HG03460 (cell line): ENCODE results near the gene LAMTOR1.

Source experiments
- ATAC-seq: cut with Tn5 transposase; IDR thresholded peaks from one replicate; pipeline ENCODE4 v1.9.1; 2021; ENCODE audit not compliant: unreplicated experiment

The LAMTOR1 gene

DNA sequence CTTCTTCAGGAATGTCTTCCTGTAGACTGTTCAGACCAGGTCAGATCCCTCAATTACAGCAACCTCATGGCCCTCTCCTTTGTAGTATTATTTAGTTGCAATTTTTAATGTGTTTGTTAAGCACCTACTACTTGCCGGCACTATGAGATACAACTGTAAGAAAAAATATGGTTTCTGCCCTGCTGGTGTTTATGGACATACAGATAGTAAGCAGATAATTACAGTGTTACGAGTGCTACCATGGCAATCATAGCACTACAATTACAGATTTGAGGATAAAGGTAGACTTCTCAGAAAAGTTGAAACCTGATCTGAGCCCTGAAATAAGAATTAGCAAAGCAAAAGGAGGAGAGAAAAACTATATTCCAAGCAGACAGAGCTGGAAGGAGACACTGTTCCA lies 19.7 kb downstream of the LAMTOR1 start:
- ATAC-seq, result no peak

DNA sequence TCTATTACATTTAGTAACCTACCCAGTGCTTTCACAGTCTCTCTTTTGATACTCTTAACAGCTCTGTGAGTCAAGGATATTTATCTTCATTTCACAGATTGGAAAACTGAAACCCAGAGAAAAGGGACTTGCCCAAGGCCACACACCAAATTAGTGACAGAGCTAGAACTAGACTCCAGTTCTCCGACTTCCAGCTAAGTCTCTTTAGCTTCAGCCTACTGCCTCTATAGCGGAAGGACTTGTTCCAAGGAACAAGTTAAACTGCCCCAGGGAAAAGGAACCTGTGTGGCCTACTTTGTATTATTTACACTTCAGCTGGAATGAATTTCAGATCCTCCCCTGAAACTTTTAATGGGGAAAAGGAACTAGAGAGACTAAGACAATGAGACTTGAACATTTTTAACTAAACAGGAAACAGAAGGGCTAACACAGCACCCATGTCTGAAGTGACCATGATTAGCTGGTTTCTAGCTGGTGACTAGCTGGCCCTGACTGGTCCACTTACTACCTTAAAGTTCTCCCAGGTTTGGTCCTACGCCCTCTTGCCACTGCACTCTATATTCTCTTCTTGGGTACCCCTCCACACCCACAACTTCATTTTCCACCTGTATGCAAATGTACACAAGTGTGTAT lies 21.2 kb downstream of the LAMTOR1 start:
- no peak for ATAC-seq

DNA sequence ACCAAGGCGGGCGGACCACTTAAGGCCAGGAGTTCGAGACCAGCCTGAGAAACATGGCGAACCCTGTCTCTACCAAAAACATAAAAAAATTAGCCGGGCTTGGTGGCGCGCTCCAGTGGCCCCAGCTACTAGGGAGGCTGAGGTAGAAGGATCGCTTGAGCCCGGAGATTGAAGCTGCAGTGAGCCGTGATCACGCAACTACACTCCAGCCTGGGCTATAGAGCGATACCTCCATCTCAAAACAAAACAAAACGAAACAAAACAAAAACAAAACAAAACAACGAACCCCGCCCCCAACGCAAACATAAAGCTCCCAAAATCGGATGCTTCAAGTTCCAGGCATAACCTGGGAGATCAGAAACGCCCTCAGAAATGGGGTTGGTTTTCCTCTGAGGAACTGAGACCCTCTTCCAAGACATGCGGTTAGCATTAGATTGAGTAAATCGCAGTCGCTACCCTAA lies 21.9 kb downstream of the LAMTOR1 start:
- ATAC-seq, result no peak

DNA sequence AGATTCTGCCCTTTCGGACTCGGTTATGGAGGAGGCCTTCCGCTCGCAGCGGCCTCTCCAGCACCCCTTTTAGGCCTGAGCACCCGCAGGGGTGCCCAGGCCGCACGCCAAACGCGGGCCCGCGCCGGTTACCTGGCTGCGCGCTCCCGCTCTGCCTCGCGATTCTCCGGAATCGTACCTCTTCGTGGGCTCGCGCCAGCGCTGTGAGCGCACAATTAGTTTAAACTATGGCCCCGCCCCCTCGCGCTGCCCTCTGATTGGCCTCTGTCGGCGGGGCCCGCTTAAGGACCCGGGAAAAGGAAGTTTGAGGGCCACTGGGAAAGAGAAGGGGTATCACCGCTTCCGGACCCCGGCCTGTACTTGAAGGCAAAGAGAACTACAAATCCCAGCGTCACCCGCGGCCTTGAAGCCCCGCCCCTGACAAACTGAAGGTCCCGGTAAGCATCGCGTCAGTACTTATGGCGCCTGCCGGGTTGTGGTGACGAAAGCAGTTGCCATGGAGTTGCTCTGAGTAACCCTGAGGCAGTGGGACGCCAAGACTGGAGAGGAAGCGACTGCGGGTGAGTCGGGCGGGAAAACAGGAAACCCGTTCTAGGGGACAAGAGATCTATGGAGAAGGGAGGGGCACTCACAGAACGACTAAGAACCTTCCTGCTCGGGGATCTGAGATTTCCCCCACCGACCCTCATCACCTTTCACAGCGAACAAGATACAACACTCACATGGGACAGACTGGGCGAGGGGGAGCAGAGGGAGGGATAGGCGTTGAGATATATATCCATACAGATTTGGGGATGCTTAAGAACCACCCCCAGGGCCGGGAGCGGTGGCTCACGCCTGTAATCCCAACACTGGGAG lies 22.5 kb downstream of the LAMTOR1 start, which contains the start of the genes LRRC51 and NUMA1:
Gene LRRC51 (plus strand): TSS at position 525 of the 858 bp plus-strand sequence. CDS start 8,234 bp downstream, outside the sequence.
Gene NUMA1 (minus strand): TSS at position 217 of the 858 bp plus-strand sequence. CDS start 44,599 bp downstream, outside the sequence.
- peak; percentile 91 for ATAC-seq

DNA sequence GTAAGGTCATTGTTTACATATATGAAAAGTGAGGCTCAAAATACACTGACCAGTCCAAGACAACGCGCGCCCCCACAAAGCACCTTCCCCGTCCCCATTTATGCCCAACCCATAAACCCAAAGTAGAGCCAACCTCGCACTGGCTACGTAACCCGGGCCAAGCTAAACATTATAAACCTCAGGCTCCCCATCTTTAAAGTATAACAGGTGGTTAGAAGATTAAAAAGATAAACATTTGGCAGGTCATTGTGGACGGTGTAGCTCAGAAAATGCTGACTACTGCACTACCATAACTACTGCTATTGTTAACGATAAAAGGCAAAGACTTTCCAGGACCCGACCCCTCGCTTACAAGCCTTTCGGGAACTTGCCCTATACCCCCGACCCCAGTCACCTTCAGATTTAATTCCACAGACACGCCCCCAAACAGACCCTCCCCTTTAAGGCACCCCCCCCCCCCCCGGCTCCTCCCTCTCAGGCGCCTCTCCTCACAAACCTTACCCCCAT lies 23.2 kb downstream of the LAMTOR1 start:
- no peak for ATAC-seq

DNA sequence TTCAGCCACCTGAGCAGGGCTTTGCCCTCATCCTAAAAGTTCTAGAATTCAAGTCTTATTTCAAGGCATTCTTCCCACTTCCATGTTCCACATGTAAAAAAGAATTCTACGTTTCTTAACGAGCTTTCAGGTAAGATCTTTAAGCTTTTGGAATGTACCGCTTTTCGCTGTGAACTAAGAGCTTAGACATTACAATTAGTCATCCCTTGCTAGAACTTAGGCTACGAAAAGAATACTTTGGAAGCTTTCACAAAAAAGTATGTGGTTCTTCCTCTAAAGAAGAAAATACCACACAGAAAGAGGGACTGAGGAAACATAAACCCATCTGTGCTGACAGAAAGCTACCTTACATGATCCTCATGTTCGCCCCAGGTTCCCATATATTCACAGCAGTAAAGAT lies 24.6 kb downstream of the LAMTOR1 start:
- no peak for ATAC-seq

DNA sequence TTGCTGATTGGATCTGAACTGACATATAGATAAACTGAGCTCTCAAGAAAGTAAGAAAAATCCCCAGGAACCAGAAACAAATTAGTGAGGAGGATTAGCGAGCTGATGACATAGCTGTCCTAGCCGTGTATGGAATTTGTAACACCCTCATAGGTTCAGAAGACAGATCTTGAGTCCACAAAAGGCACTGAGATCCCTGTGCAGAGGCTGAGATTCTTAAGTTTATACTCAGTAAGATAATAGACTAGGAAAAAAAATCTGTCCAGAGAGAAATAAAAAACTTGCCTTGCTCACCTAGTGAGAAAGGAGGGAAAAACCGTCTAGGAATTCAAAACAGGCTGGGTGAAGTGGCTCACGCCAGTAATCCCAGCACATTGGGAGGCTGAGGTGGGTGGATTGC lies 27.3 kb downstream of the LAMTOR1 start:
- no peak for ATAC-seq

DNA sequence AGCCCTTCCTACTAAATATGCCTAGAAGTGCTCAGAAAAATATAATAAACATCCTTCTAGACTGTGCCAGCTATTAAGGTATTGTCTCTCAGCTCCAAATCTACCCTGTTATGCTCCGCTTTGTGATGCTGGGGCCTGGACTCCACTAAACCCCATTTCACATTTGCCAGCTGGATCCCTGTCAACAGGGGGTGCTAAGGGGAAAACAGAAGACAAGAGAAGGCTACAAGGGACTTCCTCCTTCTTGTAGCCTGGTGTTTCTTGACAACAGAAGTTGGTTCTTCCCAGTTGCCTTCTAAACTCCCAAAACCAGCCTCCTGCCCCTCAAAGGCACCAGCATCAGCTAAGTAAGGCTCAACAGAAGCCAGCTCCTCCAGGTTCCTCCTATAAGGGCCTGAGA lies 28.0 kb downstream of the LAMTOR1 start:
- no peak for ATAC-seq

DNA sequence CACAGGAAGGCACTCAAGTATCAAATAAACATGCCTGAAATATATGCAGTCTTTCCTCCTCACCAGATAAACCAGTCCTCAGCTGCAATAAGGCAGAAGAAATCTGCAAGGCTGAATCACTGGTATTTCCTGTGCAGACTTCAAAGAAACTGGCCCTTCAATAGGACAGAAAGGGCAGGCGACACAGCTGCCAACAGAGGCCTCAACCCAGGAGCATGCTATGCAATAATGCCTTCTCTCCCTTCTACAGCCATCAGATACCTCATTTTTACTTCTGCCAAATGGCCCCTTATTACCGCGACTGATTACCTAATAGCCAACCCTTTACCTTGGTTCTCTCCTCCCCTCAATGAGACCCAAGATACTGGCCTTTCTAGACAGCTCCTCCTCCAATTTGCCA lies 30.7 kb downstream of the LAMTOR1 start:
- ATAC-seq, result no peak

DNA sequence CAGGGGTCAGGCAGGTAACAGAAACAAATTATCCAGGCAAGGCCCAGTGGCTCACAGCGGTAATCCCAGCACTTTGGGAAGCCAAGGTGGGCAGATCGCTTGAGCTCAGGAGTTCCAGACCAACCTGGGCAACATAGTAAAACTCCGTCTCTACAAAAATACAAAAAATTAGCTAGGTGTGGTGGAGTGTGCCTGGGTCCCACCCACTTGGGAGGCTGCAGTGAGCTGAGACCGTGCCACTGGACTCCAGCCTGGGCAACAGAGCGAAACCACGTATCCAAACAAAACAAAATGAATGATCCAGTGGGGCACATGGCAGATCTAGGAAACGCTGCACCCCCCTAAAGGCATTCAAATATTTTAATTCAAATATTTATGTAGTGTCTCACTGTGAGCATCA lies 32.6 kb downstream of the LAMTOR1 start:
- ATAC-seq, result no peak

DNA sequence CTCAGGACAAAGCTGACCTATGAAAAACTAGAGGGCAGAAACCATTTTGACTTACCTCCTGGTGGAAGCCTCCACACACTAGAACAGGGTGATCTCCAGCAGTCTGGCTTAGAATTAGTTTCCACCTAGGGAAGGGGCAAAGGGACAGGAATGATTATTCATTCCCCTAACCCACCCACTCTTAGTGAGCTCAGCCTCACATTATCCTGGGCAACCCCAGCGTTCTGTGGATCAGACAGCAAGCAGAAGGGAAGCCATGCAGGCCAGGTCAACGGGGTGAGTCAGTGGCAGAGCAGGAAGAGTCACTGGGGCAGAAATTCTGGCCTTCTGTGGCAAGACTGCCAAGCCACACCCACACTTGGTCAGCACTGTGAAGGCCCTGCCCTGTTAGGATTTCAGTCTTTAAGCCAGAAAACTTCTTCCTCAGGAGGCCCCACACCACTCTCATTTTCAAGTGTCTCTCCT lies 33.3 kb downstream of the LAMTOR1 start:
- ATAC-seq, result peak; percentile 78

DNA sequence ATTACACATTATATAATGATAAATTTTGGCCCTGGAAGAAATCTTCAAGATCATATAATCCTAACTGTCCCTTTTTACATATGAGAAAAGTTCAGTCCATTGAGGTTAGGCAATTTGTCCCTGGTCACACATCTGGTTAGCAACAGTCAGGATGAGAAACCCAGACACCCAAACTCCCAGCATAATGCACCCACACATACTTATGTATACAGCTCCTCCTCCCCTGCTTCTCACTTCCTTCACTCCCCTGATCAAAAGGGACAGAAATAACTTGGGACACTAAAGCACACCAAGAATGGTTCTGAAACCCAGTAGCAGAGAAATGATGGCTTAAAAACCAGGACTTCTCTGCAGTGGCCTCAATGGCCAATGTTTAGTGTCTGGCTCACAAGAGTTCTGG lies 33.9 kb downstream of the LAMTOR1 start:
- ATAC-seq, result no peak

DNA sequence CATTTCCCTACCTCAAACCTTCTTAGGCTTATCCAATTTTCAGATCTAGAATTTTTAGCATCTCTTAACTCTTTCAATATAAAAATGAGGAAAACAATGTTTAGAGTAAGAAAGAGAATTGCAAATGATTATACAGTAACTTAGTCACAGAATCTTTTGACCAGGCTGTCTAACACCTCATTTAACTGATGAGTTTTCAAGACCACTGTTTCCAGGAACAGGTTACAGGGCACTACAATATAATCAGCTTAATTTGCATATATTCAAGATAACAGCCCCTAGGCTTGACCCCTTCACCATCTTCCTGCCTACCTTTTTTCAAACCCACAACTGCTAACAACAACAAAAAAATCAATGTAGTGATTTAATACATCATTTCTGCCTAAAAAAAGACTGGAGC lies 35.4 kb downstream of the LAMTOR1 start:
- ATAC-seq, result no peak

DNA sequence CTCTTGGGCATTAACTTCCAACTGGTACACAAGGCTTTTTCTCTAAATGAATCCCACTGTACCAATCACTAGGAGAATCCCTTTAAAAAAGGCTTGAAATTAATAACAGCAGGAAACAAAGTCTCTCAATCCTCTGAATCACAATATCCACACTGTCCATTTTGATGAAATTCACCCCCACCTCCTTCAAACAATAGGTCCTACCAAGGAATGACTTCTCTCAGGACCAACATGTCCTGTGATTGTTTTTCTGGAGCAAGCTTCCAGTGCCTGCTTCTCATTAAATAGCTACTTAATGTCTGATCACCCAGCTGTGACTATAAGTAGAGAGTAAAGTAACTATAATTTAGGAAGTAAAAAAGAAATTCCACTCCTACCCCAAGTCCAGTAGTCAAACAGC lies 35.8 kb downstream of the LAMTOR1 start:
- ATAC-seq, result no peak

DNA sequence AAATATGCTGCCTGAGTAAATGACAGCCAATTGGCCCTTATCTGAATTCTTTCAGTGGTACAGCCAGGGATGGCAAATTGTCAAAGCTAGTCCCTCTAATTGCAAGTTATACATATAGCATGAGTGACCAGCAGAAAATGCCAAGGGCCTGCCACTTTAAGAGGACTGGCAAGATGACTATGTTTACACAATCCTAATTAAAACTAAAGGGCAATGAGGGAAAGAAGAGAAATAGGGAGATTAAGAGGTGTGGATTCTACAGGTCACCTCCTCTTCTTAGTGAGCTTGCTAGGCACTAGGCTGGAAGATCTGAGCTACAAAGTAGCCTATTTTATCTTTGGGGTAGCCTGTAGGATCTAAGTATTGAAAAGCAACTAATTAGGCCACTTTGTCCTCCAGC lies 36.2 kb downstream of the LAMTOR1 start:
- no peak for ATAC-seq

DNA sequence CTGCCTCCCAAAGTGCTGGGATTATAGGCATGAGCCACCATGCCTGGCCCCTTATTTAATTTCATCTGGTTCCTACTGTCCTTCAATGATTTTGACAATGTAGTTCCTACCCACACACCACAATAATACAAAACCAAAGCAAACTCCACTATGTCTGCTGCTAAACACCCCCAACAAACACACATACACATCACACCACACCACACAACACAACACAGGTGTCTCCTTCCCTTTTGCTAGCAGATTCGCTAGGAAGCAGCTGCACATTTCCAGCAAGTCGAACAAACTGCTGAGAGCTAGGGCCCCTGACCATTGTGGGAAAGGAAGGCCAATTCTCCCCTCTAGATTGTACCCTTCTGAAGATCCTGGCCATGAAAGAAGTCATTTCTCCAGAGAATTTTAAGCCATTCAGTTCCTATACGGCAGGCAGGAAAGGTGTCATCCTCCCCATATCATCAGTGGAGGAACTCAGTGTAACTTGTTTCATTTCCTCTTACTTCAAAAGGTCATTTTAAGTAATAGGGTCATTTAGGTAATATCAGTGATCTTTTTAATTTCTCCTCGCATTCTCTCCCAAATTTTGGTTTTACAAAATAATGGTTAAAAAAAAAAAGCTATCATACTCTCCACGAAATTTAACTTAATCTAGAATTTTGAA lies 41.2 kb downstream of the LAMTOR1 start:
- ATAC-seq, result no peak

DNA sequence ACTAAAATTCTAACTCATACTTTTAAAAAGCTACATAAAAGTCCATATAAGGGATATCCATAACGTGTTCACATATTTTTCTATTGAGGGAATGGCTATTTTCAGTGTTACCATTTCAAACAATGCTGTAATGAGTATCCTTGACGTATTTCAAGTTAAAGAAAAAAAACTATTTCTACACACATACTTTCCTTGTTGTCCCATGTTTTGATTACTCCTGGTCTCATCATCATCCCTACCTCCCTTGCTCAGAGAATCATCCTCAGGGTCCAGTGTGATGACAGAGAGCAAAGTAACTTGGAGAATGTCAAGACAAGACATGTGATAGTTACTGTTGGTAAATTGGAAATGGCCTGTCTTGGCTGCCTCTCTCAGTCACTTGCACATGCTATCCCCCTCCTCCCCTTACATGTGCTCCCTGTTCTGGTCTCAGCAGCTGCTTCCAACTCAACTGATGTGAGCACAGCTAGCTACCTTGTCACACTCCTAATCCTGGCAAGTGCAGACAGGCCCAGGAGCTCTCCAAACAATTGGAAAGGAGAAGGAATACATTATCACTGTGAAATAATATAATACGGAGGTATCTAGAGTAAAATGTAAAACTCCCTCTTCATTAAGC lies 44.6 kb downstream of the LAMTOR1 start:
- no peak for ATAC-seq

DNA sequence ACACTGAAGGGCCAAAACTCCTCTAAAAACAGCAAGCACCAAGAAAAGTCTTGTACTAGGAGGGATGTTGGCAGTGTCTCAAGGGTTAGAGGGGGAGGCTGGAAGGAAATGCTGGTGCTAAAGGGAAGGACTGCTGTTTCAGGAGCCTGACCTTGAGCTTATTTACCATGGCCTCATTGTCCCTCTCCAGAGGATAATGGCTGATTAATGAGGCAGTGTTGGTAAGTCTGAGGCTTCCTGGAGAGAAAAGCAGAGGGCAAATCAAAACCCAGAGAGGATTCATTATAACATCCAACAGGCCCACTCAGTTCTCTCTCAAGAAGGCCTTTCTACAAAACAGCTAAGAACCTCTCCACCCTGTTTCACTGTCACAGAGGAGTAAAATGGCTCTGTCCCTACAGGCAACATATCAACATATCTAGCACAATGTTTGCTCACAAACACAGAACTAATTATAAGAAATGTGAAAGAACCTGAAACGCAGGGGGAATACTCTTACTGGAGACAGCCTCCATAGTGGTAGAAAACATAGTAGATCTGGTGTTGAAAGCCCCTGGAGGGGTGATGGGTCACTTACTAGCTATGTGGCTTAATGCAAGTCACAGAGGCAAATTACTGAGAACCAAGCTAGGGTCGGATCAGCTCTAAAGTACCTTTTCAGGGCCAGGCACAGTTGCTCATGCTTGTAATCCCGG lies 54.2 kb downstream of the LAMTOR1 start:
- no peak for ATAC-seq
